Neural cell (in vitro differentiated cells): Measurements from ENCODE around the gene BCL2L12. TPM values are rescaled to one million over a fixed set of nuclear protein-coding genes. Genes with fewer than 3 reads are reported as not detected.

Experiments used
- H2AFZ ChIP-seq: fragments of 200-600, 300-800 bp; sonication (generic), shearing (Covaris generic); 2 replicates; pipeline ENCODE4 v1.6.0; 2014; ENCODE audit warnings: low read depth, mild to moderate bottlenecking, antibody characterized with exemption, low read length, moderate library complexity
- H3F3A ChIP-seq: fragments of 200-600 bp; shearing (Covaris generic); 2 replicates; pipeline ENCODE4 v1.6.1; 2016; ENCODE audit warnings: mild to moderate bottlenecking, moderate library complexity, mixed read lengths, antibody characterized with exemption, low read length; ENCODE audit not compliant: insufficient read depth, poor library complexity, severe bottlenecking
- H3K27ac ChIP-seq: fragments of 200-600, 300-800 bp; sonication (generic), shearing (Covaris generic); 2 replicates; pipeline ENCODE4 v1.5.1; 2014; ENCODE audit warnings: mild to moderate bottlenecking, low read length, moderate library complexity
- H3K27me3 ChIP-seq: fragments of 300-800, 200-600 bp; sonication (generic), shearing (Covaris generic); 2 replicates; pipeline ENCODE4 v1.6.0; 2014; ENCODE audit warnings: mild to moderate bottlenecking, low read depth, low read length, moderate library complexity; ENCODE audit not compliant: insufficient read depth
- H3K36me3 ChIP-seq: fragments of 300-800, 200-600 bp; sonication (generic), shearing (Covaris generic); 2 replicates; pipeline ENCODE4 v1.5.1; 2014; ENCODE audit warnings: mild to moderate bottlenecking, antibody characterized with exemption, low read length, moderate library complexity; ENCODE audit not compliant: insufficient read depth
- H3K4me2 ChIP-seq: fragments of 300-800, 200-600 bp; sonication (generic), shearing (Covaris generic); 2 replicates; pipeline ENCODE4 v1.6.0; 2014; ENCODE audit warnings: mild to moderate bottlenecking, low read length
- H3K4me3 ChIP-seq: fragments of 300-800, 200-600 bp; sonication (generic), shearing (Covaris generic); 2 replicates; pipeline ENCODE4 v1.5.1; 2014; ENCODE audit warnings: mild to moderate bottlenecking, low read length, moderate library complexity
- H3K79me2 ChIP-seq: fragments of 200-600 bp; shearing (Covaris generic); replicated peaks from 2 replicates; pipeline ENCODE4 v1.6.0; 2014; ENCODE audit warnings: mild to moderate bottlenecking, low read length, moderate library complexity; ENCODE audit not compliant: insufficient read depth
- H3K9ac ChIP-seq: fragments of 300-800, 200-600 bp; sonication (generic), shearing (Covaris generic); 2 replicates; pipeline ENCODE4 v1.6.1; 2016; ENCODE audit warnings: mild to moderate bottlenecking, low read length, mixed read lengths
- H3K9me2 ChIP-seq: fragments of 200-600 bp; shearing (Covaris generic); 2 replicates; pipeline ENCODE4 v1.6.1; 2016; ENCODE audit warnings: mild to moderate bottlenecking, low read length, mixed read lengths; ENCODE audit not compliant: insufficient read depth
- H3K9me3 ChIP-seq: fragments of 200-600, 300-800 bp; sonication (generic), shearing (Covaris generic); 2 replicates; pipeline ENCODE4 v1.6.1; 2016; ENCODE audit warnings: mild to moderate bottlenecking, mixed run types, low read length, moderate library complexity, mixed read lengths
- H4K20me1 ChIP-seq: fragments of 200-600 bp; shearing (Covaris generic); 2 replicates; pipeline ENCODE4 v1.6.1; 2016; ENCODE audit warnings: mild to moderate bottlenecking, mixed run types; ENCODE audit not compliant: insufficient read depth
- EP300 ChIP-seq: fragments of 450-650 bp; conservative IDR thresholded peaks from 2 replicates; pipeline ENCODE4 v1.6.1; 2014; ENCODE audit warnings: antibody characterized with exemption, mild to moderate bottlenecking, moderate library complexity; ENCODE audit not compliant: poor library complexity, severe bottlenecking
- EZH2 ChIP-seq: fragments of 200-600, 300-800 bp; shearing (Covaris generic), sonication (generic); IDR thresholded peaks from 2 replicates; pipeline ENCODE4 v1.6.1; 2014; ENCODE audit warnings: antibody characterized with exemption, low read length, borderline replicate concordance, mild to moderate bottlenecking; ENCODE audit not compliant: insufficient read depth, poor library complexity, severe bottlenecking
- MXI1 ChIP-seq: fragments of 450-650 bp; conservative IDR thresholded peaks from 2 replicates; pipeline ENCODE4 v1.6.1; 2014; ENCODE audit warnings: antibody characterized with exemption, mild to moderate bottlenecking; ENCODE audit not compliant: poor library complexity, severe bottlenecking
- POLR2AphosphoS5 ChIP-seq: IDR thresholded peaks from 2 replicates; pipeline ENCODE4 v1.6.1; 2012
- RAD21 ChIP-seq: fragments of 450-650 bp; conservative IDR thresholded peaks from 2 replicates; pipeline ENCODE4 v1.6.1; 2014; ENCODE audit warnings: antibody characterized with exemption, mild to moderate bottlenecking, moderate library complexity
- SMC3 ChIP-seq: fragments of 450-650 bp; conservative IDR thresholded peaks from 2 replicates; pipeline ENCODE4 v1.6.1; 2014; ENCODE audit warnings: antibody characterized with exemption, mild to moderate bottlenecking, moderate library complexity; ENCODE audit not compliant: poor library complexity
- TAF1 ChIP-seq: IDR thresholded peaks from 2 replicates; pipeline ENCODE4 v1.6.1; 2012; ENCODE audit warnings: low read depth
- polyA plus RNA-seq: library from polyadenylated mRNA; depleted of rRNA; stranded (reverse); fragments of >200 nt; gene quantifications from 2 replicates; pipeline ENCODE4 v1.2.3, GENCODE V29; 2014
- TF ChIP-seq, protein P1 (sequence below): IDR thresholded peaks from 2 replicates; pipeline ENCODE4 v1.6.1; 2012; ENCODE audit warnings: borderline replicate concordance
- TF ChIP-seq, protein P2 (sequence below): fragments of 450-650 bp; IDR thresholded peaks from 2 replicates; pipeline ENCODE4 v1.5.1; 2014; ENCODE audit warnings: antibody characterized with exemption, mild to moderate bottlenecking, moderate library complexity; ENCODE audit not compliant: poor library complexity, severe bottlenecking

Gene BCL2L12
- polyA plus RNA-seq, 1 donor from 2014 or later = 1.1 TPM

DNA sequence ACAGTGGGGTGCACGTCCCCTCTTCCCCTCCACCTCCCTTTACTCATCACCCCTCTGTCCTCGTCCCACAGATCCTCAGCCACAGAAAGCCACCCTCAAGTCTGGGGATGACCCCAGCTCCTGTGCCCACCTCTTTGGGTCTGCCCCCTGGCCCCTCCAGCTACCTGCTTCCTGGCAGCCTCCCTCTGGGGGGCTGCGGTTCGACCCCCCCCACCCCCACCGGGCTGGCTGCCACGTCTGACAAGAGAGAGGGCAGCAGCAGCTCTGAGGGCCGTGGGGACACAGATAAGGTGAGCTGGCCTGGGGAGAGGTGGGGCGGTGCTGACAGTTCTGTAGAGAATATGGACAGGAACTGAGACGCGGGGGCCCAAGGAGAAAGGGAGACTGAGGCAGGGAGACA is 11.2 kb upstream of the BCL2L12 start:
- Histone ChIP-seq H3K9me3 (no peaks in the 10 kb centered on the region), H3K79me2 (no peaks in the 10 kb centered on the region), H3K27ac (no peak overlapping the region), H3F3A (no peaks in the 10 kb centered on the region), H2AFZ (no peak overlapping the region), H3K4me2 (no peak overlapping the region), H3K4me3 (no peak overlapping the region), H3K36me3 (no peaks in the 10 kb centered on the region), H4K20me1 (no peaks in the 10 kb centered on the region), H3K9ac (no peak overlapping the region), H3K9me2 (no peaks in the 10 kb centered on the region), H3K27me3 (no peaks in the 10 kb centered on the region)
- TF ChIP-seq SMC3 = no peak
- TF ChIP-seq, protein P1, sequence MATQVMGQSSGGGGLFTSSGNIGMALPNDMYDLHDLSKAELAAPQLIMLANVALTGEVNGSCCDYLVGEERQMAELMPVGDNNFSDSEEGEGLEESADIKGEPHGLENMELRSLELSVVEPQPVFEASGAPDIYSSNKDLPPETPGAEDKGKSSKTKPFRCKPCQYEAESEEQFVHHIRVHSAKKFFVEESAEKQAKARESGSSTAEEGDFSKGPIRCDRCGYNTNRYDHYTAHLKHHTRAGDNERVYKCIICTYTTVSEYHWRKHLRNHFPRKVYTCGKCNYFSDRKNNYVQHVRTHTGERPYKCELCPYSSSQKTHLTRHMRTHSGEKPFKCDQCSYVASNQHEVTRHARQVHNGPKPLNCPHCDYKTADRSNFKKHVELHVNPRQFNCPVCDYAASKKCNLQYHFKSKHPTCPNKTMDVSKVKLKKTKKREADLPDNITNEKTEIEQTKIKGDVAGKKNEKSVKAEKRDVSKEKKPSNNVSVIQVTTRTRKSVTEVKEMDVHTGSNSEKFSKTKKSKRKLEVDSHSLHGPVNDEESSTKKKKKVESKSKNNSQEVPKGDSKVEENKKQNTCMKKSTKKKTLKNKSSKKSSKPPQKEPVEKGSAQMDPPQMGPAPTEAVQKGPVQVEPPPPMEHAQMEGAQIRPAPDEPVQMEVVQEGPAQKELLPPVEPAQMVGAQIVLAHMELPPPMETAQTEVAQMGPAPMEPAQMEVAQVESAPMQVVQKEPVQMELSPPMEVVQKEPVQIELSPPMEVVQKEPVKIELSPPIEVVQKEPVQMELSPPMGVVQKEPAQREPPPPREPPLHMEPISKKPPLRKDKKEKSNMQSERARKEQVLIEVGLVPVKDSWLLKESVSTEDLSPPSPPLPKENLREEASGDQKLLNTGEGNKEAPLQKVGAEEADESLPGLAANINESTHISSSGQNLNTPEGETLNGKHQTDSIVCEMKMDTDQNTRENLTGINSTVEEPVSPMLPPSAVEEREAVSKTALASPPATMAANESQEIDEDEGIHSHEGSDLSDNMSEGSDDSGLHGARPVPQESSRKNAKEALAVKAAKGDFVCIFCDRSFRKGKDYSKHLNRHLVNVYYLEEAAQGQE = no peak

DNA sequence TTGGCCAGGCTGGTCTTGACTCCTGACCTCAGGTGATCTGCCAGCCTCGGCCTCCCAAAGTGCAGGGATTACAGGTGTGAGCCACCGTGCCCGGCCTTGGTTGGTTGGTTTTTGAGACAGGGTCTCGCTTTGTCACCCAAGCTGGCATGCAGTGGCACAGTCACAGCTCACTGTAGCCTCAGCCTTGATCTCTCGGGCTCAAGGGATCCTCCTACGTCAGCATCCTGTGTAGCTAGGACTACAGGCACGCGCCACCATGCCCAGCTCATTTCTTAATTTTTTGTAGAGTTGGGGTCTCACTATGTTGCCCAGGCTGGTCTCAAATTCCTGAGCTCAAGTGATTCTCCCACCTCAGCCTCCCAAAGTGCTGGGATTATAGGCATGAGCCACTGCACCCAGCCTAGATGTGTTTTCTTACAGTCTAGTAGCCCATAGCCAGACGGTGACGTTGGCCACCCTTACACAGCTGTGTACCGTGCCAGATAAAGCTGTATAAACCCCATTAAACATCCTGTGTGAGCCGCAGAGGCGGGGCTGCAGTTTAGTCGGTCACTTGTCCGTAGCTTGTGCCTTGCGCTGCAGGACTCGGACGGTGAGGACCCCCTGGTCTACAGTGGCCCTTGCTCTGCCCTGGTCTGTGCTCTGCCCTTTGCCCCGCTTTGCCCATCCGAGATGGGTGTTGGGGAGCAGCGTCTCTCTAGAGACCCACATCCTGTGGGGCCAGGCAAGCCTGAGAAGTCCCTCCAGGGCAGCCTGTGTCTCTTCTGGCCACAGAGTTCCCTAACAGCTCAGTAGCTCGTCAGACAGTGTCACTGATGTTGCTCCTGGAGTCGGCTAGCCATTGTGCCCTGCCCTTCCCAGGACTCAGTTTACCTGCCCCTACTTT is 9.9 kb upstream of the BCL2L12 start:
- no peak overlapping the region for H3K4me3 ChIP-seq
- TF ChIP-seq MXI1 = no peak
- no peak for TF ChIP-seq POLR2AphosphoS5
- no peak for TF ChIP-seq EZH2
- TF ChIP-seq, protein P1 = no peak
- TF ChIP-seq TAF1 = no peak
- no peak for TF ChIP-seq EP300
- TF ChIP-seq RAD21 = no peak
- TF ChIP-seq, protein P2, sequence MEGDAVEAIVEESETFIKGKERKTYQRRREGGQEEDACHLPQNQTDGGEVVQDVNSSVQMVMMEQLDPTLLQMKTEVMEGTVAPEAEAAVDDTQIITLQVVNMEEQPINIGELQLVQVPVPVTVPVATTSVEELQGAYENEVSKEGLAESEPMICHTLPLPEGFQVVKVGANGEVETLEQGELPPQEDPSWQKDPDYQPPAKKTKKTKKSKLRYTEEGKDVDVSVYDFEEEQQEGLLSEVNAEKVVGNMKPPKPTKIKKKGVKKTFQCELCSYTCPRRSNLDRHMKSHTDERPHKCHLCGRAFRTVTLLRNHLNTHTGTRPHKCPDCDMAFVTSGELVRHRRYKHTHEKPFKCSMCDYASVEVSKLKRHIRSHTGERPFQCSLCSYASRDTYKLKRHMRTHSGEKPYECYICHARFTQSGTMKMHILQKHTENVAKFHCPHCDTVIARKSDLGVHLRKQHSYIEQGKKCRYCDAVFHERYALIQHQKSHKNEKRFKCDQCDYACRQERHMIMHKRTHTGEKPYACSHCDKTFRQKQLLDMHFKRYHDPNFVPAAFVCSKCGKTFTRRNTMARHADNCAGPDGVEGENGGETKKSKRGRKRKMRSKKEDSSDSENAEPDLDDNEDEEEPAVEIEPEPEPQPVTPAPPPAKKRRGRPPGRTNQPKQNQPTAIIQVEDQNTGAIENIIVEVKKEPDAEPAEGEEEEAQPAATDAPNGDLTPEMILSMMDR = no peak
- TF ChIP-seq SMC3 = no peak
- H3K27me3 ChIP-seq = no peaks in the 10 kb centered on the region
- no peak overlapping the region for H3K4me2 ChIP-seq
- H3K27ac ChIP-seq = no peak overlapping the region
- H3K9ac ChIP-seq = no peak overlapping the region
- H3K36me3 ChIP-seq = no peaks in the 10 kb centered on the region
- H4K20me1 ChIP-seq = no peaks in the 10 kb centered on the region
- H3K9me3 ChIP-seq = no peaks in the 10 kb centered on the region
- no peaks in the 10 kb centered on the region for H3F3A ChIP-seq
- no peak overlapping the region for H2AFZ ChIP-seq
- no peaks in the 10 kb centered on the region for H3K9me2 ChIP-seq
- no peaks in the 10 kb centered on the region for H3K79me2 ChIP-seq
